ENCODE measurements around the gene ACTL7A.
A peak's percentile ranks its signal among the peaks of the same experiment; 100 is the strongest.
"Not testable (repeated sequence)": the region's sequence is repeated elsewhere in the genome, so short reads cannot be mapped to it uniquely, and the experiment has no call there.

ACTL7A gene

DNA sequence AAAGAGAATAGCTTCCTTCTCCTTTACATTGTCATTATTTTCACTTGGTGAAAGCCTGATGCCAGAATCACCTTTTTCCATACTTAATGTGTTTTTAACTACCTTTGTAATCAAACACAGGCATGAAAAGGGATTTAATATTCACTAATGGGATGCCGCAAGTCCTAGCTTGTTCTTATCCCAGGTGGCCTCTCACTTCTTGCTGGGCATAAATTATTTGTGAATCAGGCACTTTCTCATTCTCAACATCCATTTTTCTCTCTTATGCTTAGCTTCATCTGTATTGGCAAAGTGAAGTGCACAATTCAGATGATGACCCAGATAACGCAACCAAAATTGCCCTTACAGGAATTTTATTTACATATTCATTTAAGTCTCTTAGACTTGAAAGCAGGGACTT, 17.2 kb upstream of the ACTL7A start:
- TF ChIP-seq, protein P1, sequence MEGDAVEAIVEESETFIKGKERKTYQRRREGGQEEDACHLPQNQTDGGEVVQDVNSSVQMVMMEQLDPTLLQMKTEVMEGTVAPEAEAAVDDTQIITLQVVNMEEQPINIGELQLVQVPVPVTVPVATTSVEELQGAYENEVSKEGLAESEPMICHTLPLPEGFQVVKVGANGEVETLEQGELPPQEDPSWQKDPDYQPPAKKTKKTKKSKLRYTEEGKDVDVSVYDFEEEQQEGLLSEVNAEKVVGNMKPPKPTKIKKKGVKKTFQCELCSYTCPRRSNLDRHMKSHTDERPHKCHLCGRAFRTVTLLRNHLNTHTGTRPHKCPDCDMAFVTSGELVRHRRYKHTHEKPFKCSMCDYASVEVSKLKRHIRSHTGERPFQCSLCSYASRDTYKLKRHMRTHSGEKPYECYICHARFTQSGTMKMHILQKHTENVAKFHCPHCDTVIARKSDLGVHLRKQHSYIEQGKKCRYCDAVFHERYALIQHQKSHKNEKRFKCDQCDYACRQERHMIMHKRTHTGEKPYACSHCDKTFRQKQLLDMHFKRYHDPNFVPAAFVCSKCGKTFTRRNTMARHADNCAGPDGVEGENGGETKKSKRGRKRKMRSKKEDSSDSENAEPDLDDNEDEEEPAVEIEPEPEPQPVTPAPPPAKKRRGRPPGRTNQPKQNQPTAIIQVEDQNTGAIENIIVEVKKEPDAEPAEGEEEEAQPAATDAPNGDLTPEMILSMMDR (IDR thresholded peaks at IDR 0.05), result no peak
- H3K9me3 Mint-ChIP-seq, result no peaks in the 10 kb centered on the region
- no peaks in the 10 kb centered on the region for H3K27me3 Mint-ChIP-seq (ENCODE audit: low read depth, poor library complexity)
- H3K27ac Mint-ChIP-seq, result peak overlapping the region; percentile 61
- DNase-seq, result no peak
- H3K4me1 Mint-ChIP-seq, result peaks cover 20% of the 10 kb centered on the region
- H3K4me3 Mint-ChIP-seq, result no peak overlapping the region
- H3K36me3 Mint-ChIP-seq (ENCODE audit: low read depth), result no peaks in the 10 kb centered on the region

GRCh38 chr9:108845507-108845906, 16.6 kb upstream of the ACTL7A start:
- Mint-ChIP-seq H3K27ac (no peak overlapping the region), H3K4me3 (no peak overlapping the region), H3K36me3 (ENCODE audit: low read depth) (no peaks in the 10 kb centered on the region), H3K4me1 (peaks cover 25% of the 10 kb centered on the region), H3K27me3 (ENCODE audit: low read depth, poor library complexity) (no peaks in the 10 kb centered on the region), H3K9me3 (no peaks in the 10 kb centered on the region)
- TF ChIP-seq, protein P1 (IDR thresholded peaks at IDR 0.05), result no peak
- DNase-seq, result no peak

- H3K27me3 Mint-ChIP-seq (ENCODE audit: low read depth, poor library complexity), result no peaks in the 10 kb centered on the region
These were observed 16.1 kb upstream of the ACTL7A start for GRCh38 chr9:108845947-108846346.

GRCh38 chr9:108848296-108848695, 13.8 kb upstream of the ACTL7A start:
- H3K27ac Mint-ChIP-seq, H3K9me3 Mint-ChIP-seq: not testable (repeated sequence)

More at GRCh38 chr9:108845947-108846346, 16.1 kb upstream of the ACTL7A start:
- no peaks in the 10 kb centered on the region for H3K36me3 Mint-ChIP-seq (ENCODE audit: low read depth)
- H3K4me3 Mint-ChIP-seq, result no peak overlapping the region
- peaks cover 25% of the 10 kb centered on the region for H3K4me1 Mint-ChIP-seq
- H3K27ac Mint-ChIP-seq, result no peak overlapping the region
- DNase-seq, result no peak
- no peaks in the 10 kb centered on the region for H3K9me3 Mint-ChIP-seq
- TF ChIP-seq, protein P1 (IDR thresholded peaks at IDR 0.05), result no peak

GRCh38 chr9:108850293-108850897, 11.7 kb upstream of the ACTL7A start:
- TF ChIP-seq, protein P1 (IDR thresholded peaks at IDR 0.05), result no peak
- Mint-ChIP-seq H3K9me3 (no peaks in the 10 kb centered on the region), H3K36me3 (ENCODE audit: low read depth) (no peaks in the 10 kb centered on the region), H3K4me1 (peaks cover 41% of the 10 kb centered on the region), H3K4me3 (no peak overlapping the region), H3K27me3 (ENCODE audit: low read depth, poor library complexity) (no peaks in the 10 kb centered on the region), H3K27ac (no peak overlapping the region)
- no peak for DNase-seq

More at GRCh38 chr9:108848296-108848695, 13.8 kb upstream of the ACTL7A start:
- peaks cover 43% of the 10 kb centered on the region for H3K4me1 Mint-ChIP-seq
- not testable (repeated sequence) for H3K36me3 Mint-ChIP-seq (ENCODE audit: low read depth); H3K27me3 Mint-ChIP-seq (ENCODE audit: low read depth, poor library complexity); DNase-seq; H3K4me3 Mint-ChIP-seq

DNA sequence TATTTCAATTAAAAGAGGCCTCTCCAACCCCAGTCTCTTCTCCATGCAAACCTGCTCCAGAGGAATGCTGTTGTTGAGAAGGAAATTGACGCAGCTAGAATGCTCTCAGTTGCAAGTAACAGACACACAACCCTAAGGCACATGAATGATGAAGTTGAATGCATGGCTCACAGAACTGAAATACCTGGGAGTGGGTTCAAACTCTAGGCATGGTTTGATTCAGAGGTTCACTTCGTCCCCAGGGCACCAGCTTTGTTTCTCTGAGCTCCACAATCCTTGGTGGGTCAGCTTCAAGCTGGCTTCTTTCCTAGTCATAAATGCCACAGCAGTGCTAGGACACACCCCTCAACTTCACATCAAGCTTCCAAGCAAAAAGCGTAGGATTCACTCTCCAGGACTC, 10.9 kb upstream of the ACTL7A start:
- no peak for DNase-seq
- TF ChIP-seq, protein P1 (IDR thresholded peaks at IDR 0.05), result no peak
- Mint-ChIP-seq H3K27me3 (ENCODE audit: low read depth, poor library complexity) (no peaks in the 10 kb centered on the region), H3K4me3 (no peak overlapping the region), H3K9me3 (no peaks in the 10 kb centered on the region), H3K4me1 (peaks cover 41% of the 10 kb centered on the region), H3K27ac (no peak overlapping the region), H3K36me3 (ENCODE audit: low read depth) (no peaks in the 10 kb centered on the region)
